K562 (cell line): ENCODE results near the gene CYBRD1. TPM values are rescaled to one million over a fixed set of nuclear protein-coding genes. Genes with fewer than 3 reads are reported as not detected.

Source experiments
- ASH1L ChIP-seq: fragments of 450-650 bp; IDR thresholded peaks from 2 replicates; pipeline ENCODE4 v1.6.1; 2018; ENCODE audit warnings: borderline replicate concordance, mild to moderate bottlenecking, low read depth; ENCODE audit not compliant: partially characterized antibody
- CBX3 ChIP-seq, 2 experiments: IDR thresholded peaks; 1 replicate in 1 of 2; 2 replicates in 1 of 2; pipeline ENCODE4 v1.6.1; 2012; ENCODE audit warnings: inconsistent platforms in 2 of 2, low read length in 2 of 2, borderline replicate concordance in 1 of 2, control low read depth in 1 of 2
- CEBPB ChIP-seq: fragments of 450-650 bp; IDR thresholded peaks from 2 replicates; pipeline ENCODE4 v1.6.1; 2016; ENCODE audit warnings: missing genetic modification characterization, missing compliant biosample characterization
- CHD7 ChIP-seq: fragments of 200-600 bp; sonication (generic); IDR thresholded peaks from one replicate; pipeline ENCODE4 v1.6.1; 2012; ENCODE audit warnings: mild to moderate bottlenecking, low read depth, low read length, inconsistent platforms
- ID3 ChIP-seq, 2 experiments: fragments of 250-450 bp in 1 of 2; fragments of 450-650 bp in 1 of 2; sonication (Bioruptor Pico) in 1 of 2; IDR thresholded peaks; 2 replicates each; pipeline versions ENCODE4 v1.6.1 to v1.8.0; 2016 to 2021; ENCODE audit warnings: mild to moderate bottlenecking in 2 of 2, moderate library complexity in 2 of 2, missing compliant biosample characterization in 1 of 2, missing genetic modification characterization in 1 of 2
- MIER1 ChIP-seq: fragments of 450-650 bp; IDR thresholded peaks from 2 replicates; pipeline ENCODE4 v1.6.1; 2016; ENCODE audit warnings: antibody characterized with exemption, mild to moderate bottlenecking, low read depth
- MTF1 ChIP-seq: fragments of 250-450 bp; sonication (Bioruptor Pico); IDR thresholded peaks from 2 replicates; pipeline ENCODE4 v1.9.0; 2021; ENCODE audit warnings: moderate library complexity, mild to moderate bottlenecking, inconsistent platforms, borderline replicate concordance
- U2AF1 ChIP-seq: fragments of 200-400 bp; formaldehyde crosslinking; optimal IDR thresholded peaks from 2 replicates; pipeline ENCODE3; 2017; ENCODE audit warnings: mild to moderate bottlenecking, low read depth, low read length, moderate library complexity
- ZC3H8 ChIP-seq: fragments of 450-650 bp; IDR thresholded peaks from 2 replicates; pipeline ENCODE4 v1.6.1; 2017
- ZNF121 ChIP-seq: sonication (generic); formaldehyde crosslinking; conservative IDR thresholded peaks from 2 replicates; pipeline ENCODE4 v1.8.0; 2022; ENCODE audit warnings: missing genetic modification reagents
- polyA plus RNA-seq, 8 experiments: library from polyadenylated mRNA; depleted of rRNA in 4 of 8; stranded (reverse) in 5 of 8; unstranded in 3 of 8; fragments of >200 nt; fragmentation: Nextera tagmentation in 2 of 8; fragmentation: Illumina TruSeq in 1 of 8; extraction: Ambion mirVana in 2 of 8; extraction: Trizol in 1 of 8; gene quantifications; 2 replicates each; pipeline versions ENCODE4 v1.2.1 to v1.2.3, GENCODE V29; 2011 to 2014; ENCODE audit warnings: inconsistent platforms in 1 of 8, missing spikeins in 1 of 8
- total RNA-seq, 7 experiments: library from RNA; depleted of rRNA in 6 of 7; stranded (reverse); fragments of >200 nt in 6 of 7; fragmentation: Illumina TruSeq in 2 of 7; extraction: Trizol in 2 of 7; gene quantifications; 2 replicates each; pipeline versions ENCODE4 v1.2.1 to v1.2.3, GENCODE V29; 2011 to 2021; ENCODE audit warnings: low replicate concordance in 1 of 7
- TF ChIP-seq, protein P1 (sequence below): fragments of 250-450 bp; sonication (Bioruptor Pico); IDR thresholded peaks from 2 replicates; pipeline ENCODE4 v1.4.0; 2020

Gene CYBRD1
- total and polyA plus RNA-seq, 9 of the 15 experiments (the other 6 are each of a cell fraction or from before 2014, with no cell fraction given), result 9.6 to 22.4 (median 15.6) TPM

GRCh38 chr2:171523088-171524017 lies 1.1 kb downstream of the CYBRD1 start (continued):
- TF ChIP-seq CHD7, result no peak
- TF ChIP-seq ZNF121 (CRISPR knock-in tag), result no peak
- TF ChIP-seq CBX3 (IDR thresholded peaks at IDR 0.05; ENCODE audit: borderline replicate concordance in 1 of 2, low read length in 2 of 2), result no peak
- TF ChIP-seq, protein P1, sequence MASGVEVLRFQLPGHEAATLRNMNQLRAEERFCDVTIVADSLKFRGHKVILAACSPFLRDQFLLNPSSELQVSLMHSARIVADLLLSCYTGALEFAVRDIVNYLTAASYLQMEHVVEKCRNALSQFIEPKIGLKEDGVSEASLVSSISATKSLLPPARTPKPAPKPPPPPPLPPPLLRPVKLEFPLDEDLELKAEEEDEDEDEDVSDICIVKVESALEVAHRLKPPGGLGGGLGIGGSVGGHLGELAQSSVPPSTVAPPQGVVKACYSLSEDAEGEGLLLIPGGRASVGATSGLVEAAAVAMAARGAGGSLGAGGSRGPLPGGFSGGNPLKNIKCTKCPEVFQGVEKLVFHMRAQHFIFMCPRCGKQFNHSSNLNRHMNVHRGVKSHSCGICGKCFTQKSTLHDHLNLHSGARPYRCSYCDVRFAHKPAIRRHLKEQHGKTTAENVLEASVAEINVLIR (CRISPR knock-in tag), result no peak
- no peak for TF ChIP-seq ZC3H8
- TF ChIP-seq ID3 (CRISPR knock-in tag; IDR thresholded peaks at IDR 0.05), result no peak
- TF ChIP-seq ID3 (tag; IDR thresholded peaks at IDR 0.05), result no peak
- peak; percentile 31; the same call in 1 of the 2 replicates for TF ChIP-seq MIER1
- no peak for TF ChIP-seq CEBPB
- TF ChIP-seq MTF1 (CRISPR knock-in tag), result no peak
- TF ChIP-seq ASH1L, result no peak
- TF ChIP-seq U2AF1, result no peak
